GM12878 (cell line): ENCODE data around the gene C17orf50. TPM values are rescaled to one million over a fixed set of nuclear protein-coding genes. Genes with fewer than 3 reads are reported as not detected.

Experiments used
- ATAC-seq: fragments of 200-7000 bp; cut with Tn5 transposase; 3 replicates; pipeline ENCODE4 v1.9.1; 2020; ENCODE audit warnings: mild to moderate bottlenecking, moderate library complexity
- BruUV-seq: library from RNA; stranded (reverse); fragments of 400-500 nt; replicated peaks from 2 replicates; lab custom pipeline; 2021; lab: Mats Ljungman, UMichigan
- CTCF ChIA-PET: fragments of 300-600 bp; sonication (Branson Sonifier 250); formaldehyde crosslinking; extraction: SDS; loops from one replicate; lab custom pipeline; 2021; ENCODE audit warnings: inconsistent platforms; lab: Yijun Ruan, JAX
- POLR2A ChIA-PET: fragments of 350-600 bp; formaldehyde crosslinking; extraction: SDS; loops from one replicate; lab custom pipeline; 2021; ENCODE audit warnings: inconsistent platforms; lab: Charles Lee
- RAD21 ChIA-PET: fragments of 300-600 bp; sonication (Branson Sonifier 250); formaldehyde crosslinking; loops from one replicate; lab custom pipeline; 2023; ENCODE audit warnings: antibody characterized with exemption; ENCODE audit not compliant: unreplicated experiment; lab: Charles Lee
- SMC1A ChIA-PET: fragments of 300-600 bp; sonication (Branson Sonifier 250); formaldehyde crosslinking; loops from one replicate; lab custom pipeline; 2023; ENCODE audit not compliant: unreplicated experiment, uncharacterized antibody; lab: Charles Lee
- DNase-seq: peaks from one replicate; pipeline ENCODE4 v3.0.0-alpha.2; 2011; ENCODE audit warnings: low read depth, low spot score
- FAIRE-seq: peaks from 3 replicates; lab custom pipeline; 2011; peaks lifted over from hg19 to GRCh38; lab: Jason Lieb, UNC
- H2AFZ ChIP-seq: 2 replicates; pipeline ENCODE4 v1.6.0; 2011; ENCODE audit warnings: low read depth, low read length, control low read depth; ENCODE audit not compliant: control insufficient read depth
- H3K27ac ChIP-seq: 2 replicates; pipeline ENCODE4 v1.5.1; 2011; ENCODE audit warnings: control low read depth; ENCODE audit not compliant: control insufficient read depth, insufficient read depth
- H3K27me3 ChIP-seq, 2 experiments: replicated peaks in 1 of 2; 2 replicates each; pipeline versions ENCODE4 v1.6.0 to v1.6.1; 2011; ENCODE audit warnings: low read length in 1 of 2; ENCODE audit not compliant: control insufficient read depth in 2 of 2, insufficient read depth in 2 of 2
- H3K36me3 ChIP-seq, 2 experiments: 2 replicates each; pipeline ENCODE4 v1.5.1; 2011; ENCODE audit warnings: low read length in 1 of 2; ENCODE audit not compliant: control insufficient read depth in 2 of 2, insufficient read depth in 2 of 2
- H3K4me1 ChIP-seq: 2 replicates; pipeline ENCODE4 v1.6.1; 2011; ENCODE audit warnings: mild to moderate bottlenecking, low read length, moderate library complexity, mixed read lengths; ENCODE audit not compliant: control insufficient read depth, insufficient read depth
- H3K4me2 ChIP-seq: 2 replicates; pipeline ENCODE4 v1.6.0; 2011; ENCODE audit warnings: control low read depth; ENCODE audit not compliant: control insufficient read depth, insufficient read depth
- H3K4me3 ChIP-seq: fragments of 200-600 bp; sonication (generic); 2 replicates; pipeline ENCODE4 v1.5.1; 2016
- H3K79me2 ChIP-seq: 2 replicates; pipeline ENCODE4 v1.6.0; 2011; ENCODE audit warnings: low read length; ENCODE audit not compliant: control insufficient read depth, insufficient read depth
- H3K9ac ChIP-seq: 2 replicates; pipeline ENCODE4 v1.8.0; 2011; ENCODE audit warnings: low read length, control low read depth, mixed read lengths; ENCODE audit not compliant: control insufficient read depth, insufficient read depth
- H3K9me3 ChIP-seq: replicated peaks from 3 replicates; pipeline ENCODE4 v1.5.1; 2011; ENCODE audit warnings: mild to moderate bottlenecking, low read length; ENCODE audit not compliant: control insufficient read depth, insufficient read depth
- H4K20me1 ChIP-seq: 2 replicates; pipeline ENCODE4 v1.6.0; 2011; ENCODE audit not compliant: control insufficient read depth, insufficient read depth
- BACH1 ChIP-seq: fragments of 450-650 bp; IDR thresholded peaks from 2 replicates; pipeline ENCODE4 v1.6.1; 2017; ENCODE audit warnings: mild to moderate bottlenecking, borderline replicate concordance
- CHD1 ChIP-seq: IDR thresholded peaks from 2 replicates; pipeline ENCODE4 v1.6.1; 2012; ENCODE audit warnings: low read depth, low read length, improper control_type of control experiment
- DPF2 ChIP-seq: fragments of 450-650 bp; IDR thresholded peaks from 2 replicates; pipeline ENCODE4 v1.6.1; 2017; ENCODE audit warnings: mild to moderate bottlenecking
- FOXM1 ChIP-seq: IDR thresholded peaks from 2 replicates; pipeline ENCODE4 v1.6.1; 2012; ENCODE audit warnings: low read depth, mild to moderate bottlenecking, inconsistent platforms, low read length, moderate library complexity
- IRF4 ChIP-seq: IDR thresholded peaks from 2 replicates; pipeline ENCODE4 v1.6.1; 2011; ENCODE audit warnings: low read depth, low read length
- MEF2B ChIP-seq: fragments of 450-650 bp; IDR thresholded peaks from 2 replicates; pipeline ENCODE4 v1.6.1; 2018; ENCODE audit warnings: mild to moderate bottlenecking, moderate library complexity; ENCODE audit not compliant: partially characterized antibody, poor library complexity, severe bottlenecking
- MYC ChIP-seq: IDR thresholded peaks from 2 replicates; pipeline ENCODE4 v1.6.1; 2011; ENCODE audit warnings: mild to moderate bottlenecking, low read length, moderate library complexity, inconsistent platforms; ENCODE audit not compliant: insufficient read depth, insufficient replicate concordance, insufficient read length, severe bottlenecking
- NR2C2 ChIP-seq: IDR thresholded peaks from 2 replicates; pipeline ENCODE4 v1.6.1; 2011; ENCODE audit warnings: borderline replicate concordance, low read depth; ENCODE audit not compliant: control insufficient read depth, insufficient read length
- RFX5 ChIP-seq: IDR thresholded peaks from 2 replicates; pipeline ENCODE4 v1.6.1; 2011; ENCODE audit warnings: low read depth, low read length, improper control_type of control experiment
- WRNIP1 ChIP-seq: IDR thresholded peaks from 2 replicates; pipeline ENCODE4 v1.6.1; 2011; ENCODE audit warnings: low read depth, low read length, improper control_type of control experiment, borderline replicate concordance
- YBX1 ChIP-seq: fragments of 450-650 bp; IDR thresholded peaks from 2 replicates; pipeline ENCODE4 v1.6.1; 2016; ENCODE audit warnings: antibody characterized with exemption
- ZNF274 ChIP-seq: IDR thresholded peaks from one replicate; pipeline ENCODE4 v1.8.0; 2011; ENCODE audit not compliant: insufficient read length, insufficient read depth
- ZNF592 ChIP-seq: fragments of 450-650 bp; IDR thresholded peaks from 2 replicates; pipeline ENCODE4 v1.6.1; 2017; ENCODE audit warnings: mild to moderate bottlenecking, moderate library complexity
- WGBS: methylation state at CpG from one replicate; pipeline ENCODE4 v1.1.6; 2016; ENCODE audit warnings: low lambda C conversion rate; ENCODE audit not compliant: insufficient replicate concordance, insufficient coverage; ENCODE audit errors: missing lambda C conversion rate; 5-methylcytosine and 5-hydroxymethylcytosine counted together
- in situ Hi-C: fragments of 300-500 bp; cut with MboI; formaldehyde crosslinking; loops from 9 replicates; pipeline ENCODE4 v1.14.3; 2018; ENCODE audit warnings: mixed read lengths
- intact Hi-C: fragments of 100-400 bp; cut with micrococcal nuclease; formaldehyde crosslinking; loops from one replicate; pipeline ENCODE4 v1.14.2; 2022; ENCODE audit not compliant: unreplicated experiment
- polyA plus RNA-seq, 11 experiments: library from polyadenylated mRNA; depleted of rRNA in 4 of 11; unstranded in 6 of 11; stranded (reverse) in 5 of 11; fragments of >200 nt; fragmentation: Nextera tagmentation in 4 of 11; fragmentation: Illumina TruSeq in 1 of 11; extraction: Ambion mirVana in 4 of 11; extraction: Trizol in 1 of 11; gene quantifications; 1 replicate in 1 of 11; 2 replicates in 10 of 11; pipeline versions ENCODE4 v1.2.1 to v1.2.3, GENCODE V29; 2011 to 2016; ENCODE audit warnings: inconsistent platforms in 2 of 11, missing spikeins in 2 of 11, low read depth in 1 of 11
- total RNA-seq, 4 experiments: library from RNA; depleted of rRNA in 3 of 4; stranded (reverse); fragments of >200 nt in 3 of 4; fragmentation: Illumina TruSeq in 1 of 4; extraction: Trizol in 1 of 4; gene quantifications; 2 replicates each; pipeline versions ENCODE4 v1.2.1 to v1.2.3, GENCODE V29; 2013 to 2021
- TF ChIP-seq, protein P1 (sequence below): IDR thresholded peaks from 2 replicates; pipeline ENCODE4 v1.6.1; 2011; ENCODE audit warnings: low read depth, low read length, improper control_type of control experiment, borderline replicate concordance
- TF ChIP-seq, protein P2 (sequence below): fragments of 450-650 bp; IDR thresholded peaks from 2 replicates; pipeline ENCODE4 v1.6.1; 2014; ENCODE audit warnings: mild to moderate bottlenecking
- TF ChIP-seq, protein P3 (sequence below): fragments of 450-650 bp; IDR thresholded peaks from 2 replicates; pipeline ENCODE4 v1.6.1; 2017; ENCODE audit warnings: antibody characterized with exemption, mild to moderate bottlenecking, moderate library complexity

C17orf50 gene
- total and polyA plus RNA-seq, 10 of the 15 experiments (the other 5 are each of a cell fraction or from before 2014, with no cell fraction given), result 0.16 TPM; not detected in 9

DNA sequence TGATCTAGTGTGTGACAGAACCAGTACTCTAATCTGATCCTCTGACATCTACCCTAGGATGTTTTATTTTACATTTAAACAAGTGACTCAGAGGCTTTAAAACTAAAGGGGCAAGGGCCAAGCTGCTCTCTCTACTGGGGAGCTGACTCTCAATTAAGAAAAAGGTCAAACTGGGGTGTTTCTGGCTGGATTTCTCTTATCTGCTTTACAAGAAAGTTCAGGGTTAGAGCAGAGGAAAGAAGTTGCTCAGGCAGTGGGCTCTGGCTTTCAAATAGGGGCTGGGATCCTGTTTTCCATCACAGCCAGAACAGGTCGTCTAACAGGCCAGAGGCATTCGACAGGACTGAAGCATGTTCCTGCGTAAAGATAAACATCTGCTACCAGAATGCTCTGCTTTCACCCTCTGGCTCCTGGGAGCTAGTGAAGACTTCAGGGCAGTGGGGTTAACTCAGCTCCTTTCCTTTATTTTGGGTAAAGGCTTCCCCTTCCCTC is 26.3 kb downstream of the C17orf50 start:
- POLR2A ChIA-PET, result interaction anchor here (0.7 kb wide), 1 partner anchor 21 kb away, joined by 4 read pairs; no protein-coding TSS in a partner anchor
- DNase-seq (no peak), FAIRE-seq (no peak), ATAC-seq (no peak)
- Histone ChIP-seq H3K36me3 (no peaks in the 10 kb centered on the region), H3K4me1 (no peaks in the 10 kb centered on the region), H3K9me3 (no peaks in the 10 kb centered on the region), H3K27ac (no peak overlapping the region), H3K79me2 (no peaks in the 10 kb centered on the region), H4K20me1 (no peaks in the 10 kb centered on the region), H2AFZ (no peak overlapping the region), H3K4me2 (no peak overlapping the region), H3K27me3 (peaks cover 2 to 6% of the 10 kb centered on the region in 2 experiments; a peak in 2 of 4 replicates), H3K9ac (no peak overlapping the region), H3K4me3 (no peak overlapping the region)
- CTCF ChIA-PET, result interaction anchor here (1.3 to 2.2 kb wide), 2 partner anchors 22 to 23 kb away, joined by 4 to 7 read pairs; partner anchors contain the start of gene TAF15
- in situ Hi-C loops (no loop called here), intact Hi-C loops (no loop called here)
- RAD21 ChIA-PET, result no interaction called here
- WGBS, result 19% methylated on average over 3 of the region's 3 CpGs
- SMC1A ChIA-PET, result no interaction called here
- no TSS peak for BruUV-seq
- no peak for TF ChIP-seq IRF4
- no peak for TF ChIP-seq NR2C2
- TF ChIP-seq DPF2, result no peak
- TF ChIP-seq ZNF274, result no peak
- TF ChIP-seq BACH1, result no peak
- TF ChIP-seq YBX1, result no peak
- TF ChIP-seq, protein P1, sequence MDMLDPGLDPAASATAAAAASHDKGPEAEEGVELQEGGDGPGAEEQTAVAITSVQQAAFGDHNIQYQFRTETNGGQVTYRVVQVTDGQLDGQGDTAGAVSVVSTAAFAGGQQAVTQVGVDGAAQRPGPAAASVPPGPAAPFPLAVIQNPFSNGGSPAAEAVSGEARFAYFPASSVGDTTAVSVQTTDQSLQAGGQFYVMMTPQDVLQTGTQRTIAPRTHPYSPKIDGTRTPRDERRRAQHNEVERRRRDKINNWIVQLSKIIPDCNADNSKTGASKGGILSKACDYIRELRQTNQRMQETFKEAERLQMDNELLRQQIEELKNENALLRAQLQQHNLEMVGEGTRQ, result no peak
- TF ChIP-seq, protein P2, sequence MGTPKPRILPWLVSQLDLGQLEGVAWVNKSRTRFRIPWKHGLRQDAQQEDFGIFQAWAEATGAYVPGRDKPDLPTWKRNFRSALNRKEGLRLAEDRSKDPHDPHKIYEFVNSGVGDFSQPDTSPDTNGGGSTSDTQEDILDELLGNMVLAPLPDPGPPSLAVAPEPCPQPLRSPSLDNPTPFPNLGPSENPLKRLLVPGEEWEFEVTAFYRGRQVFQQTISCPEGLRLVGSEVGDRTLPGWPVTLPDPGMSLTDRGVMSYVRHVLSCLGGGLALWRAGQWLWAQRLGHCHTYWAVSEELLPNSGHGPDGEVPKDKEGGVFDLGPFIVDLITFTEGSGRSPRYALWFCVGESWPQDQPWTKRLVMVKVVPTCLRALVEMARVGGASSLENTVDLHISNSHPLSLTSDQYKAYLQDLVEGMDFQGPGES, result no peak
- TF ChIP-seq, protein P3, sequence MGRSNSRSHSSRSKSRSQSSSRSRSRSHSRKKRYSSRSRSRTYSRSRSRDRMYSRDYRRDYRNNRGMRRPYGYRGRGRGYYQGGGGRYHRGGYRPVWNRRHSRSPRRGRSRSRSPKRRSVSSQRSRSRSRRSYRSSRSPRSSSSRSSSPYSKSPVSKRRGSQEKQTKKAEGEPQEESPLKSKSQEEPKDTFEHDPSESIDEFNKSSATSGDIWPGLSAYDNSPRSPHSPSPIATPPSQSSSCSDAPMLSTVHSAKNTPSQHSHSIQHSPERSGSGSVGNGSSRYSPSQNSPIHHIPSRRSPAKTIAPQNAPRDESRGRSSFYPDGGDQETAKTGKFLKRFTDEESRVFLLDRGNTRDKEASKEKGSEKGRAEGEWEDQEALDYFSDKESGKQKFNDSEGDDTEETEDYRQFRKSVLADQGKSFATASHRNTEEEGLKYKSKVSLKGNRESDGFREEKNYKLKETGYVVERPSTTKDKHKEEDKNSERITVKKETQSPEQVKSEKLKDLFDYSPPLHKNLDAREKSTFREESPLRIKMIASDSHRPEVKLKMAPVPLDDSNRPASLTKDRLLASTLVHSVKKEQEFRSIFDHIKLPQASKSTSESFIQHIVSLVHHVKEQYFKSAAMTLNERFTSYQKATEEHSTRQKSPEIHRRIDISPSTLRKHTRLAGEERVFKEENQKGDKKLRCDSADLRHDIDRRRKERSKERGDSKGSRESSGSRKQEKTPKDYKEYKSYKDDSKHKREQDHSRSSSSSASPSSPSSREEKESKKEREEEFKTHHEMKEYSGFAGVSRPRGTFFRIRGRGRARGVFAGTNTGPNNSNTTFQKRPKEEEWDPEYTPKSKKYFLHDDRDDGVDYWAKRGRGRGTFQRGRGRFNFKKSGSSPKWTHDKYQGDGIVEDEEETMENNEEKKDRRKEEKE, result no peak
- no peak for TF ChIP-seq WRNIP1
- TF ChIP-seq ZNF592, result no peak
- no peak for TF ChIP-seq RFX5
- TF ChIP-seq FOXM1, result no peak
- TF ChIP-seq CHD1, result no peak
- TF ChIP-seq MEF2B, result no peak
- TF ChIP-seq MYC, result no peak
